Bronchial epithelial cell (primary cell): ENCODE data around the gene PUSL1. TPM values are rescaled to one million over a fixed set of nuclear protein-coding genes. Genes with fewer than 3 reads are reported as not detected.

Source experiments
- DNase-seq: peaks from one replicate; pipeline ENCODE4 v3.0.0-alpha.2; 2010; ENCODE audit warnings: low read depth
- FAIRE-seq: peaks from 2 replicates; lab custom pipeline; 2011; peaks lifted over from hg19 to GRCh38; lab: Jason Lieb, UNC
- H3K27me3 ChIP-seq: 2 replicates; pipeline ENCODE4 v1.5.1; 2011; ENCODE audit warnings: low read length; ENCODE audit not compliant: control insufficient read depth, insufficient read depth
- H3K36me3 ChIP-seq: 2 replicates; pipeline ENCODE4 v1.5.1; 2011; ENCODE audit warnings: low read length; ENCODE audit not compliant: control insufficient read depth, insufficient read depth
- H3K4me3 ChIP-seq: 2 replicates; pipeline ENCODE4 v1.5.1; 2011; ENCODE audit warnings: mild to moderate bottlenecking, low read depth, low read length, control low read depth
- CTCF ChIP-seq: IDR thresholded peaks from 2 replicates; pipeline ENCODE4 v1.5.1; 2011; ENCODE audit warnings: mild to moderate bottlenecking, moderate library complexity, low read length, control low read depth, inconsistent platforms; ENCODE audit not compliant: insufficient read depth, severe bottlenecking
- total RNA-seq: library from RNA; depleted of rRNA; stranded (reverse); fragments of >200 nt; gene quantifications from 2 replicates; pipeline ENCODE4 v1.2.1, GENCODE V29; 2014

Gene PUSL1
- total RNA-seq, 1 donor from 2014 or later, result 20.8 TPM

- no peak for DNase-seq
- Histone ChIP-seq H3K4me3 (no peak overlapping the region), H3K27me3 (no peaks in the 10 kb centered on the region), H3K36me3 (peaks cover 29% of the 10 kb centered on the region)
- no peak for FAIRE-seq
- no peak for TF ChIP-seq CTCF
Measured at GRCh38 chr1:1342061-1342562, 33.7 kb downstream of the PUSL1 start.

GRCh38 chr1:1342584-1343115 lies 34.3 kb downstream of the PUSL1 start:
- FAIRE-seq (no peak), DNase-seq (no peak)
- H3K36me3 ChIP-seq, result peaks cover 25% of the 10 kb centered on the region
- no peak for TF ChIP-seq CTCF
- H3K27me3 ChIP-seq, result no peaks in the 10 kb centered on the region
- H3K4me3 ChIP-seq, result no peak overlapping the region

- H3K36me3 ChIP-seq, result peaks cover 18% of the 10 kb centered on the region
- no peak for DNase-seq
- TF ChIP-seq CTCF, result no peak
- no peaks in the 10 kb centered on the region for H3K27me3 ChIP-seq
- no peak for FAIRE-seq
- peak overlapping the region; percentile 19 for H3K4me3 ChIP-seq
Measured at GRCh38 chr1:1343811-1344421, 35.5 kb downstream of the PUSL1 start.

- peaks cover 13% of the 10 kb centered on the region for H3K36me3 ChIP-seq
- peak; percentile 46 for TF ChIP-seq CTCF
Measured at GRCh38 chr1:1344655-1345361, 36.4 kb downstream of the PUSL1 start.

GRCh38 chr1:1345384-1345783 lies 37.0 kb downstream of the PUSL1 start:
- no peak for DNase-seq
- TF ChIP-seq CTCF, result no peak
- H3K27me3 ChIP-seq, result no peaks in the 10 kb centered on the region
- H3K4me3 ChIP-seq, result peak overlapping the region; percentile 23
- H3K36me3 ChIP-seq, result peaks cover 13% of the 10 kb centered on the region
- no peak for FAIRE-seq

More at GRCh38 chr1:1344655-1345361, 36.4 kb downstream of the PUSL1 start:
- DNase-seq (peak; percentile 94), FAIRE-seq (peak; percentile 84)
- H3K27me3 ChIP-seq, result no peaks in the 10 kb centered on the region
- peak overlapping the region; percentile 23 for H3K4me3 ChIP-seq
